GM19395 (cell line): ENCODE measurements around the gene CCDC184.
"Not testable (repeated sequence)": the region's sequence is repeated elsewhere in the genome, so short reads cannot be mapped to it uniquely, and the experiment has no call there.

Source experiments
- ATAC-seq: cut with Tn5 transposase; IDR thresholded peaks from one replicate; pipeline ENCODE4 v1.9.1; 2021; ENCODE audit warnings: mild to moderate bottlenecking, moderate library complexity; ENCODE audit not compliant: unreplicated experiment

Gene CCDC184

GRCh38 chr12:48201516-48201915 lies 18.1 kb downstream of the CCDC184 start:
- ATAC-seq = no peak

GRCh38 chr12:48202766-48203165 lies 19.3 kb downstream of the CCDC184 start:
- no peak for ATAC-seq

GRCh38 chr12:48203192-48203591 lies 19.7 kb downstream of the CCDC184 start, which contains the start of gene OR10AD1:
Gene OR10AD1 (minus strand): TSS chr12:48203292. CDS start chr12:48203292, 0 bp downstream.
- ATAC-seq = no peak

- ATAC-seq = not testable (repeated sequence)
These were observed 26.1 kb downstream of the CCDC184 start for GRCh38 chr12:48209495-48209894.

- no peak for ATAC-seq
These were observed 33.3 kb downstream of the CCDC184 start for GRCh38 chr12:48216785-48217184.

- ATAC-seq = no peak
These were observed 36.2 kb downstream of the CCDC184 start for GRCh38 chr12:48219631-48220030.

- ATAC-seq = no peak
These were observed 37.3 kb downstream of the CCDC184 start for GRCh38 chr12:48220701-48221100.

GRCh38 chr12:48221645-48222044 lies 38.2 kb downstream of the CCDC184 start:
- ATAC-seq = no peak

GRCh38 chr12:48224533-48224932 lies 41.1 kb downstream of the CCDC184 start:
- not testable (repeated sequence) for ATAC-seq

GRCh38 chr12:48231169-48231958 lies 47.9 kb downstream of the CCDC184 start:
- not testable (repeated sequence) for ATAC-seq
